Measurements from ENCODE around the gene ITSN1. TPM values are rescaled to one million over a fixed set of nuclear protein-coding genes. Genes with fewer than 3 reads are reported as not detected.

The ITSN1 gene
- total RNA-seq, 2 donors from 2014 or later = 15.0 to 47.5 TPM

DNA sequence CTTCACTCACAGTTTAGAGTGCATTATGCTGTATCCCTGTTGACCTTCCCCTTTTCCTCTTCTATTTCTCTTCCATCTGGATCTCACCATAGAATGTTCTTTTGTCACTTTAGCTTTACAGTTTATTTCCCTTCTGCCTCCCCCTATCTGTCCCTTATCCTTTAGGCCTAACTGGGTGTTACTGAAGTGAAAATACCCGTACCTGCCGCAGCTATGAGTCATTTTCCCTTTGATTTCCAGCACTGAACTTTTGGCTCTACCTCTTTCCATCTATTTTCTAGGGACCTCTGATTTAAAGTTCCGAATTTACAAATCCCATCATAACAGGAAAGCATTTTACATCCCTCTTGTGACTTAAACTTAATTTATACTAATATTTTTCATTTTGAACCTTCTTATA lies 19.7 kb downstream of the ITSN1 start:
- Histone ChIP-seq H3K9me3 (no peaks in the 10 kb centered on the region), H3K27me3 (no peaks in the 10 kb centered on the region), H3K4me3 (no peak overlapping the region), H3K4me1 (no peaks in the 10 kb centered on the region), H3K27ac (no peak overlapping the region), H3K36me3 (replicated peaks in 1 of 2; ENCODE audit: insufficient read depth in 1 of 2, low read depth in 2 of 2) (no peaks in the 10 kb centered on the region)
- intact Hi-C loops (cut with DNase I) = no loop called here
- 86 to 91% methylated on average over 3 of the region's 3 CpGs for WGBS, 2 donors
- no peak for DNase-seq
- TF ChIP-seq CTCF (IDR thresholded peaks at IDR 0.05) = no peak
- no peak for TF ChIP-seq POLR2A (IDR thresholded peaks at IDR 0.05)
- ATAC-seq = no peak

GRCh38 chr21:33663241-33663640 lies 20.9 kb downstream of the ITSN1 start:
- no peak overlapping the region for H3K27ac ChIP-seq
- H3K4me1 ChIP-seq = no peaks in the 10 kb centered on the region
- intact Hi-C loops (cut with DNase I) = no loop called here
- TF ChIP-seq POLR2A (IDR thresholded peaks at IDR 0.05) (no peak), CTCF (IDR thresholded peaks at IDR 0.05) (no peak)
- 84 to 88% methylated on average over 2 of the region's 2 CpGs for WGBS, 2 donors
- no peaks in the 10 kb centered on the region for H3K9me3 ChIP-seq
- H3K36me3 ChIP-seq (replicated peaks in 1 of 2; ENCODE audit: insufficient read depth in 1 of 2, low read depth in 2 of 2) = no peaks in the 10 kb centered on the region
- DNase-seq (no peak), ATAC-seq (no peak)
- no peaks in the 10 kb centered on the region for H3K27me3 ChIP-seq
- H3K4me3 ChIP-seq = no peak overlapping the region

GRCh38 chr21:33664135-33664534 lies 21.8 kb downstream of the ITSN1 start:
- H3K4me3 ChIP-seq = no peak overlapping the region
- no peak overlapping the region for H3K27ac ChIP-seq
- intact Hi-C loops (cut with DNase I) = no loop called here
- H3K4me1 ChIP-seq = no peaks in the 10 kb centered on the region
- ATAC-seq = no peak
- no peaks in the 10 kb centered on the region for H3K36me3 ChIP-seq (replicated peaks in 1 of 2; ENCODE audit: insufficient read depth in 1 of 2, low read depth in 2 of 2)
- no peak for DNase-seq
- H3K27me3 ChIP-seq = no peaks in the 10 kb centered on the region
- H3K9me3 ChIP-seq = no peaks in the 10 kb centered on the region
- no peak for TF ChIP-seq POLR2A (IDR thresholded peaks at IDR 0.05)
- TF ChIP-seq CTCF (IDR thresholded peaks at IDR 0.05) = no peak
- WGBS, 2 donors = 88 to 96% methylated on average over 3 of the region's 3 CpGs

DNA sequence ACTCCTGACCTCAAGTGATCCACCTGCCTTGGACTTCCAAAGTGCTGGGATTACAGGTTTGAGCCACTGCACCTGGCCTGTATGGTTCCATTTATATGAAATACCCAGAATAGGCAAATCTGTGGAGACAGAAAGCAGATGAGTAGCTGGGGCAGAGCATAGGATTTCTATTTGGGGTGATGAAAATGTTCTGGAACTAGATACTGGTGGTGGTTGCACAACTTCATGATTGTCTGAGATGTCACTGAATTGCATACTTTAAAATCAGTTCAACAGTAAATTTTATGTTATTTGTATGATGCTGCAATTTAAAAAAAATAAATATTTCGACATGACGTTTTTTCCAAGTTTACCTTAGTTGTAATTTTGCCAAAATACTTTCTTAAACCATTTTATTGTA lies 23.9 kb downstream of the ITSN1 start:
- ATAC-seq (no peak), DNase-seq (no peak)
- no peaks in the 10 kb centered on the region for H3K9me3 ChIP-seq
- H3K27ac ChIP-seq = no peak overlapping the region
- H3K27me3 ChIP-seq = no peaks in the 10 kb centered on the region
- 62 to 69% methylated on average over 2 of the region's 2 CpGs for WGBS, 2 donors
- H3K4me3 ChIP-seq = no peak overlapping the region
- H3K36me3 ChIP-seq (replicated peaks in 1 of 2; ENCODE audit: insufficient read depth in 1 of 2, low read depth in 2 of 2) = no peaks in the 10 kb centered on the region
- TF ChIP-seq CTCF (IDR thresholded peaks at IDR 0.05) = no peak
- no peak for TF ChIP-seq POLR2A (IDR thresholded peaks at IDR 0.05)
- intact Hi-C loops (cut with DNase I) = no loop called here
- H3K4me1 ChIP-seq = no peaks in the 10 kb centered on the region

- 49 to 65% methylated on average over 6 of the region's 6 CpGs for WGBS, 2 donors
- no peaks in the 10 kb centered on the region for H3K27me3 ChIP-seq
- H3K27ac ChIP-seq = no peak overlapping the region
- no peak overlapping the region for H3K4me3 ChIP-seq
- intact Hi-C loops (cut with DNase I) = no loop called here
- H3K4me1 ChIP-seq = no peaks in the 10 kb centered on the region
- no peaks in the 10 kb centered on the region for H3K36me3 ChIP-seq (replicated peaks in 1 of 2; ENCODE audit: insufficient read depth in 1 of 2, low read depth in 2 of 2)
- no peaks in the 10 kb centered on the region for H3K9me3 ChIP-seq
- TF ChIP-seq CTCF (IDR thresholded peaks at IDR 0.05) (no peak), POLR2A (IDR thresholded peaks at IDR 0.05) (no peak)
- ATAC-seq = no peak
- no peak for DNase-seq
Measured at GRCh38 chr21:33667636-33668035, 25.3 kb downstream of the ITSN1 start.

Measured in body of pancreas (tissue), 4 donors.